Colonic mucosa (tissue), 4 donors: ENCODE measurements around the gene VEPH1. TPM values are rescaled to one million over a fixed set of nuclear protein-coding genes. Genes with fewer than 3 reads are reported as not detected.

Experiments
- DNase-seq: peaks from one replicate; pipeline ENCODE4 v3.0.0-alpha.2; 2020
- H3K27ac ChIP-seq: fragments of 200-600 bp; one replicate; pipeline ENCODE4 v1.8.0; 2021
- H3K27me3 ChIP-seq: fragments of 200-600 bp; one replicate; pipeline ENCODE4 v1.8.0; 2021
- H3K36me3 ChIP-seq: fragments of 200-600 bp; one replicate; pipeline ENCODE4 v1.8.0; 2021
- H3K4me1 ChIP-seq: fragments of 200-600 bp; one replicate; pipeline ENCODE4 v1.8.0; 2021; ENCODE audit warnings: mild to moderate bottlenecking
- H3K4me3 ChIP-seq: fragments of 200-600 bp; one replicate; pipeline ENCODE4 v1.8.0; 2021
- H3K9ac ChIP-seq, 2 donors: one replicate each; pipeline ENCODE4 v1.7.0; 2013; ENCODE audit warnings: control low read depth in 2 of 2, low read depth in 2 of 2, low read length in 2 of 2
- H3K9me3 ChIP-seq: fragments of 200-600 bp; one replicate; pipeline ENCODE4 v1.8.0; 2021
- intact Hi-C: fragments of 100-400 bp; cut with DNase I; formaldehyde crosslinking; loops from one replicate; pipeline ENCODE4 v1.14.1; 2022
- total RNA-seq, 2 donors: library from RNA; stranded (reverse); fragmentation: NEBNext Ultra II Directional in 1 of 2; extraction: Animal tissue kit (Norgen Biotek cat#: 25700) in 1 of 2; gene quantifications; one replicate each; pipeline ENCODE4 v1.2.1, GENCODE V29; 2021
- TF ChIP-seq, protein P1 (sequence below): fragments of 200-600 bp; IDR thresholded peaks from one replicate; pipeline ENCODE4 v1.8.0; 2022; ENCODE audit warnings: antibody characterized with exemption, mild to moderate bottlenecking
- donor health status: healthy.
- donor health status: DM: no; HTN: no; CAD: no.
- donor health status: DM: no; HTN: no; CAD: no.

Gene VEPH1
- total RNA-seq, 2 donors from 2014 or later: 1.3 to 2.7 TPM

DNA sequence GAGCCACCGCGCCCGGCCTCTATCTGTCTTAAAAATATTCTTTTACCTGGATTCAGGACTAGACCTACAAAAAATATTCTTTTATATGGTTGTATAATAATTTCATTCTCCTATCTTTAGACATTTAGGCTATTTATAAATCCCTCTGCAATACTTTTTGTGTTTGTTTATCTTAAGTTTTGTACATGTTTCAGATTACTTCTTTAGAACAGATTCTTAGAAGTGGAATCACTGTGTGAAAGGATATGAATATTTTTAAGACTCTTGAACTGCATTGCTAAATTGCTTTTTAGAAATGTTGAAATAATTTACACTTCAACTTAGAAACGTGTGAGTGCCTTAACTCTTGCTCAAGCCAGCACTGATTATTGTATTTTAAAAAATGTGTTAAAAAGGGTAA, 197.8 kb downstream of the VEPH1 start:
- DNase-seq: no peak

DNA sequence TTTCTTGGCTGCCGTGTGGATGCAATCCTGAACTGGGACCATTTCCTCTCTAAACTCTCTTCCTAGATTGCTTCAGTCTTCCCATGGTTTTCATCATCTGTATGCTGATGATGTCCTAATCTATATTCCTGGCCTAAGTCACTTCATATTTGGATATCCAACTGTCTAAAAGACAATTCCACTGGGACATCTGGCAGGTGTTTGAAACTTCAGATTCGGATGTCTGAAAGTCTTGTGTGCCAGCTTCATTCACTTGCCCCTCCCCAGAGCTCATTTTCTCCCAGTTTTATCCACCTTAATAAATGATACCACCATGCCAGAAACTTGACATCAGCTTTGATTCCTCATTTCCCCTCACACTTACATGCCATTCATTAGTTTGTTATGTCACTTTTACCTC, 201.5 kb downstream of the VEPH1 start:
- H3K27me3 ChIP-seq: no peaks in the 10 kb centered on the region
- H3K9me3 ChIP-seq: no peaks in the 10 kb centered on the region
- no peak for DNase-seq
- H3K27ac ChIP-seq: no peak overlapping the region
- H3K9ac ChIP-seq: no peak overlapping the region
- H3K4me3 ChIP-seq: no peak overlapping the region
- no peaks in the 10 kb centered on the region for H3K4me1 ChIP-seq
- intact Hi-C loops: no loop called here
- H3K36me3 ChIP-seq: no peaks in the 10 kb centered on the region
- TF ChIP-seq, protein P1, sequence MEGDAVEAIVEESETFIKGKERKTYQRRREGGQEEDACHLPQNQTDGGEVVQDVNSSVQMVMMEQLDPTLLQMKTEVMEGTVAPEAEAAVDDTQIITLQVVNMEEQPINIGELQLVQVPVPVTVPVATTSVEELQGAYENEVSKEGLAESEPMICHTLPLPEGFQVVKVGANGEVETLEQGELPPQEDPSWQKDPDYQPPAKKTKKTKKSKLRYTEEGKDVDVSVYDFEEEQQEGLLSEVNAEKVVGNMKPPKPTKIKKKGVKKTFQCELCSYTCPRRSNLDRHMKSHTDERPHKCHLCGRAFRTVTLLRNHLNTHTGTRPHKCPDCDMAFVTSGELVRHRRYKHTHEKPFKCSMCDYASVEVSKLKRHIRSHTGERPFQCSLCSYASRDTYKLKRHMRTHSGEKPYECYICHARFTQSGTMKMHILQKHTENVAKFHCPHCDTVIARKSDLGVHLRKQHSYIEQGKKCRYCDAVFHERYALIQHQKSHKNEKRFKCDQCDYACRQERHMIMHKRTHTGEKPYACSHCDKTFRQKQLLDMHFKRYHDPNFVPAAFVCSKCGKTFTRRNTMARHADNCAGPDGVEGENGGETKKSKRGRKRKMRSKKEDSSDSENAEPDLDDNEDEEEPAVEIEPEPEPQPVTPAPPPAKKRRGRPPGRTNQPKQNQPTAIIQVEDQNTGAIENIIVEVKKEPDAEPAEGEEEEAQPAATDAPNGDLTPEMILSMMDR: no peak

More for the DNA sequence above, 197.8 kb downstream of the VEPH1 start:
- H3K9ac ChIP-seq: no peak overlapping the region
- TF ChIP-seq, protein P1: no peak
- intact Hi-C loops: no loop called here
- H3K4me3 ChIP-seq: no peak overlapping the region
- no peaks in the 10 kb centered on the region for H3K36me3 ChIP-seq
- no peaks in the 10 kb centered on the region for H3K9me3 ChIP-seq
- H3K27me3 ChIP-seq: no peaks in the 10 kb centered on the region
- H3K27ac ChIP-seq: no peak overlapping the region
- no peaks in the 10 kb centered on the region for H3K4me1 ChIP-seq

DNA sequence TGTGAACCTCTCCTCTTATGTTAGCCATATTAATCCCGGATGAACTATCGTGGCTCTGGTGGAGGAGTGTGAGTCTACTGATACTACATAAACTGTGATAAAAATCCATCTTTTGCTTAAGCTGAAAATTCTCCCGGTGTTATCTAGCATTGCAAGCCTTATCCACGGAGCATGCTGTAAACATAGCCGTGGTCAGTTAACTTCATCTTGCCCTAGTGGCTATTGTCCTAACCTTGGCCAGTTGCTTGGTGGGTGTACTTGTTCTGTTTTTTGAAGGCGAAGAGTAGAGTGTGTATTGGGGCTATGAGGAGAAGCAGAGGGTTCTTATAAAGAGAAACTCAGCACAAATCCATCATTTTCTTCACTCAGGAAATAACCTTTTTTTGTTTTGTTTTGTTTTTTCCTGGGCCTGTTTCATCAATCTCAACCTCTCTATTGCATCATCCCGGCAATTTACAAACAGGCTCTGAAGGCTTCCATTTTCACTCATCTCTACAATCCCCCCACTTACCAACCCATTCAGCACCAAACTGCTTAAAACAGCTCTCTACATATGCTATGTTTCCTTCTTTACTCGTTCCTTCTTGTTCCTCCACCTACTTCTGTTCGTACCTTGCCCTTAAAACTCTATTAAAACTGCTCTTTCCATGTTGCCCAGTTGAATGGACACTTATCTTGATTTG, 202.1 kb downstream of the VEPH1 start:
- intact Hi-C loops: no loop called here

DNA sequence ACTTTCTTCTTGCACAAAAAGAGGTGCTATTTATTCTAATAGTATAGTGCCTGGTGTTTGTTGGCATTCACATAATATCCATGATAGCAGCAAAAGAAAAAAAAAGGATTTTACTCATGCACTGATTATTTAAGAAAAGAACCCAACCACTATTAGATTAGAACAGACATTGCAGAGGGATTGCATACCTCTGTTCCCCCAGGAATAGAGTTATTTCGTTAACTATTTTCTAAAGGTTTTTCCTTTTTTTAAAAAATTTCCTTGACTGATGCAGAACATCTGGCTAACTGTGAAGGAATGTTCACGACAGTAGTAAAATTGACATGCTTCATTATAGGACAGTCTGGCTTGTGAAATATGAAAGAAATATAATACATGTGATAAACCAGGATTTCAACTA, 203.1 kb downstream of the VEPH1 start:
- intact Hi-C loops: no loop called here
- no peak overlapping the region for H3K27ac ChIP-seq
- H3K27me3 ChIP-seq: no peaks in the 10 kb centered on the region
- no peak overlapping the region for H3K4me3 ChIP-seq
- H3K4me1 ChIP-seq: no peaks in the 10 kb centered on the region
- H3K9me3 ChIP-seq: no peaks in the 10 kb centered on the region
- no peaks in the 10 kb centered on the region for H3K36me3 ChIP-seq
- no peak overlapping the region for H3K9ac ChIP-seq
- TF ChIP-seq, protein P1: no peak
- no peak for DNase-seq

More for the DNA sequence above, 202.1 kb downstream of the VEPH1 start:
- H3K4me3 ChIP-seq: no peak overlapping the region
- H3K4me1 ChIP-seq: no peaks in the 10 kb centered on the region
- no peaks in the 10 kb centered on the region for H3K36me3 ChIP-seq
- TF ChIP-seq, protein P1: no peak
- no peaks in the 10 kb centered on the region for H3K9me3 ChIP-seq
- no peak overlapping the region for H3K9ac ChIP-seq
- no peak overlapping the region for H3K27ac ChIP-seq
- H3K27me3 ChIP-seq: no peaks in the 10 kb centered on the region
- DNase-seq: no peak

DNA sequence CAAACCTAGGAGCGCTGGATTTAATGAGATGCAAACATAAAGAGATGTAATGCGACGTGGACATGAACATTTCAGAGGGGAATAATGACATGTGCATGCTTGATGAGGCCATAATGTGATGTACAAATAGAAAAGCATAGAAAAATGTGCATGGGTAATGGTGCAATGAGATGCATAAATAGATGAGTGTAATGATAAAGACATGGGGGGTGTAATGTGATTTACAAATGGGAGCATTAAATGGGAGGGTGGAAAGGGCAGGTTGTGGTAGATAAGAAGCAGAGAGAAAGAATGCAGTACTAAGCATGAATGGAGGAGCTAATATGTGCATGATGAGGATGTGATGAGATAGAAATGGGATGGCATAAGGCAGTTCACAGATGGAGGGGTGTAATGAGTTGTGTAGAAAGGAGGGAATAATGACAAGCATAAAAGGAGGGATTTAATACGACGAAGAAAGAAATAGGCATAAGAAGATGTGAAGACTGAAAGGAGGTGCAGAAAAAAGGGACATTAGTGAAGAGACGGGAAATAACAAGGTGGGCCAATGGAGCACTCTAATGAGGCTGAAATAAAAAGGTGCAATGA, 205.8 kb downstream of the VEPH1 start:
- H3K4me1 ChIP-seq: no peaks in the 10 kb centered on the region
- no peaks in the 10 kb centered on the region for H3K9me3 ChIP-seq
- no peak for DNase-seq
- H3K36me3 ChIP-seq: no peaks in the 10 kb centered on the region
- H3K4me3 ChIP-seq: no peak overlapping the region
- intact Hi-C loops: no loop called here
- H3K9ac ChIP-seq: no peak overlapping the region
- H3K27me3 ChIP-seq: no peaks in the 10 kb centered on the region
- TF ChIP-seq, protein P1: no peak
- no peak overlapping the region for H3K27ac ChIP-seq
